GM23248 (cell line): Measurements from ENCODE around the gene LYRM4. TPM values are rescaled to one million over a fixed set of nuclear protein-coding genes. Genes with fewer than 3 reads are reported as not detected.

Experiments used
- DNase-seq: peaks from one replicate; pipeline ENCODE4 v3.0.0-alpha.2; 2015
- H2AFZ ChIP-seq: fragments of 200-600 bp; sonication (generic); 2 replicates; pipeline ENCODE4 v1.6.1; 2016; ENCODE audit warnings: antibody characterized with exemption
- H3F3A ChIP-seq: fragments of 200-600 bp; sonication (generic); 2 replicates; pipeline ENCODE4 v1.6.1; 2016; ENCODE audit warnings: mild to moderate bottlenecking, antibody characterized with exemption, mixed run types; ENCODE audit not compliant: insufficient read depth
- H3K27ac ChIP-seq: fragments of 200-600 bp; sonication (generic); 2 replicates; pipeline ENCODE4 v1.5.1; 2016; ENCODE audit warnings: mild to moderate bottlenecking
- H3K27me3 ChIP-seq: fragments of 200-600 bp; sonication (generic); replicated peaks from 2 replicates; pipeline ENCODE4 v1.6.1; 2016; ENCODE audit warnings: mild to moderate bottlenecking; ENCODE audit not compliant: insufficient read depth
- H3K36me3 ChIP-seq: fragments of 200-600 bp; sonication (generic); 2 replicates; pipeline ENCODE4 v1.6.1; 2016; ENCODE audit warnings: low read depth, mild to moderate bottlenecking
- H3K4me1 ChIP-seq: fragments of 200-600 bp; sonication (generic); 2 replicates; pipeline ENCODE4 v1.6.1; 2016; ENCODE audit warnings: mild to moderate bottlenecking; ENCODE audit not compliant: insufficient read depth
- H3K4me2 ChIP-seq: fragments of 200-600 bp; sonication (generic); one replicate; pipeline ENCODE4 v1.6.1; 2016; ENCODE audit warnings: mild to moderate bottlenecking; ENCODE audit not compliant: unreplicated experiment
- H3K4me3 ChIP-seq: fragments of 200-600 bp; sonication (generic); 2 replicates; pipeline ENCODE4 v1.5.1; 2016; ENCODE audit warnings: mild to moderate bottlenecking
- H3K79me2 ChIP-seq: fragments of 200-600 bp; sonication (generic); 2 replicates; pipeline ENCODE4 v1.6.1; 2016; ENCODE audit warnings: mild to moderate bottlenecking; ENCODE audit not compliant: insufficient read depth
- H3K9ac ChIP-seq: fragments of 200-600 bp; sonication (generic); 2 replicates; pipeline ENCODE4 v1.6.1; 2016; ENCODE audit warnings: mild to moderate bottlenecking
- H3K9me2 ChIP-seq: fragments of 200-600 bp; sonication (generic); 2 replicates; pipeline ENCODE4 v1.6.1; 2016; ENCODE audit warnings: mixed run types, mild to moderate bottlenecking, moderate library complexity; ENCODE audit not compliant: insufficient read depth
- H3K9me3 ChIP-seq: fragments of 200-600 bp; sonication (generic); one replicate; pipeline ENCODE4 v1.6.1; 2017; ENCODE audit warnings: low read depth
- H4K20me1 ChIP-seq: fragments of 200-600 bp; sonication (generic); 2 replicates; pipeline ENCODE4 v1.6.0; 2016; ENCODE audit not compliant: insufficient read depth
- EZH2 ChIP-seq: fragments of 200-600 bp; sonication (generic); IDR thresholded peaks from 2 replicates; pipeline ENCODE4 v1.6.1; 2018; ENCODE audit warnings: antibody characterized with exemption, mild to moderate bottlenecking; ENCODE audit not compliant: insufficient read depth, poor library complexity, severe bottlenecking
- EZH2phosphoT487 ChIP-seq: fragments of 200-600 bp; sonication (generic); IDR thresholded peaks from 2 replicates; pipeline ENCODE4 v1.6.1; 2018; ENCODE audit warnings: antibody characterized with exemption, moderate library complexity, mild to moderate bottlenecking, low read depth; ENCODE audit not compliant: insufficient read depth
- WGBS, 2 experiments: methylation state at CpG; one replicate each; pipeline ENCODE4 v1.1.6; 2015 to 2017; ENCODE audit warnings: low lambda C conversion rate in 2 of 2, low coverage in 1 of 2; ENCODE audit errors: missing lambda C conversion rate in 2 of 2; 5-methylcytosine and 5-hydroxymethylcytosine counted together
- in situ Hi-C: fragments of 300-500 bp; cut with MboI; formaldehyde crosslinking; loops from 2 replicates; pipeline ENCODE4 v1.15.0; 2020
- polyA plus RNA-seq: library from polyadenylated mRNA; unstranded; fragments of >200 nt; fragmentation: Nextera tagmentation; extraction: Ambion mirVana; gene quantifications from 2 replicates; pipeline ENCODE4 v1.2.1, GENCODE V29; 2016
- total RNA-seq: library from RNA; depleted of rRNA; stranded (reverse); fragments of >200 nt; shearing (Covaris generic); gene quantifications from 2 replicates; pipeline ENCODE4 v1.2.3, GENCODE V29; 2014

LYRM4 gene
- total and polyA plus RNA-seq, 2 experiments from 2014 or later, result 27.1 to 28.0 TPM

GRCh38 chr6:5080574-5080973 lies 180.2 kb downstream of the LYRM4 start:
- H3K4me2 ChIP-seq, result no peak overlapping the region
- H3K9ac ChIP-seq, result no peak overlapping the region
- H3K9me3 ChIP-seq, result no peaks in the 10 kb centered on the region
- H4K20me1 ChIP-seq, result no peaks in the 10 kb centered on the region
- H3K36me3 ChIP-seq, result no peaks in the 10 kb centered on the region
- no peak overlapping the region for H3K4me3 ChIP-seq
- no peaks in the 10 kb centered on the region for H3K79me2 ChIP-seq
- no peak overlapping the region for H2AFZ ChIP-seq
- 46 to 53% methylated on average over 3 of the region's 3 CpGs for WGBS, 2 experiments
- no peak for DNase-seq
- H3K4me1 ChIP-seq, result peaks cover 20% of the 10 kb centered on the region
- H3K27ac ChIP-seq, result no peak overlapping the region
- H3F3A ChIP-seq, result peaks cover 16% of the 10 kb centered on the region
- no peaks in the 10 kb centered on the region for H3K9me2 ChIP-seq
- no peaks in the 10 kb centered on the region for H3K27me3 ChIP-seq
- TF ChIP-seq EZH2phosphoT487, result no peak
- no peak for TF ChIP-seq EZH2
- in situ Hi-C loops, result no loop called here

GRCh38 chr6:5079692-5080091 lies 181.1 kb downstream of the LYRM4 start:
- H3K36me3 ChIP-seq, result no peaks in the 10 kb centered on the region
- H3F3A ChIP-seq, result peaks cover 16% of the 10 kb centered on the region
- H3K9me2 ChIP-seq, result no peaks in the 10 kb centered on the region
- no peak overlapping the region for H3K27ac ChIP-seq
- TF ChIP-seq EZH2phosphoT487 (no peak), EZH2 (no peak)
- H3K4me2 ChIP-seq, result no peak overlapping the region
- no peaks in the 10 kb centered on the region for H3K27me3 ChIP-seq
- no peaks in the 10 kb centered on the region for H3K9me3 ChIP-seq
- H3K4me1 ChIP-seq, result peaks cover 20% of the 10 kb centered on the region
- DNase-seq, result no peak
- in situ Hi-C loops, result no loop called here
- WGBS, 2 experiments, result 90 to 92% methylated on average over 2 of the region's 2 CpGs
- no peak overlapping the region for H2AFZ ChIP-seq
- H3K4me3 ChIP-seq, result no peak overlapping the region
- no peaks in the 10 kb centered on the region for H3K79me2 ChIP-seq
- H4K20me1 ChIP-seq, result no peaks in the 10 kb centered on the region
- no peak overlapping the region for H3K9ac ChIP-seq

- Histone ChIP-seq H3K4me3 (no peak overlapping the region), H3K9ac (no peak overlapping the region), H3K9me2 (no peaks in the 10 kb centered on the region), H2AFZ (no peak overlapping the region), H3K4me1 (peaks cover 18% of the 10 kb centered on the region), H3K79me2 (no peaks in the 10 kb centered on the region), H3F3A (peaks cover 9% of the 10 kb centered on the region), H3K36me3 (no peaks in the 10 kb centered on the region), H4K20me1 (no peaks in the 10 kb centered on the region), H3K4me2 (no peak overlapping the region), H3K9me3 (no peaks in the 10 kb centered on the region), H3K27me3 (no peaks in the 10 kb centered on the region), H3K27ac (no peak overlapping the region)
- in situ Hi-C loops, result no loop called here
- DNase-seq, result peak; percentile 23
- WGBS, 2 experiments, result 65 to 69% methylated on average over 5 of the region's 5 CpGs
- TF ChIP-seq EZH2phosphoT487, result no peak
- no peak for TF ChIP-seq EZH2
These were observed 182.6 kb downstream of the LYRM4 start for GRCh38 chr6:5078121-5078669.

- no peaks in the 10 kb centered on the region for H3K27me3 ChIP-seq
- H3K9me3 ChIP-seq, result no peaks in the 10 kb centered on the region
- in situ Hi-C loops, result no loop called here
- no peak overlapping the region for H3K27ac ChIP-seq
- no peak overlapping the region for H2AFZ ChIP-seq
- H3K9me2 ChIP-seq, result no peaks in the 10 kb centered on the region
- 89 to 95% methylated on average over 11 of the region's 11 CpGs for WGBS, 2 experiments
- H3K79me2 ChIP-seq, result no peaks in the 10 kb centered on the region
- H3K36me3 ChIP-seq, result no peaks in the 10 kb centered on the region
- no peak for DNase-seq
- peaks cover under 1% of the 10 kb centered on the region; the same call in 1 of the 2 replicates for H3F3A ChIP-seq
- no peak for TF ChIP-seq EZH2
- no peak for TF ChIP-seq EZH2phosphoT487
- H3K4me1 ChIP-seq, result peaks cover 7% of the 10 kb centered on the region
- H3K4me3 ChIP-seq, result no peak overlapping the region
- no peak overlapping the region for H3K9ac ChIP-seq
- H4K20me1 ChIP-seq, result no peaks in the 10 kb centered on the region
- H3K4me2 ChIP-seq, result no peak overlapping the region
These were observed 183.8 kb downstream of the LYRM4 start for GRCh38 chr6:5076931-5077330.

- in situ Hi-C loops, result no loop called here
- DNase-seq, result no peak
- Histone ChIP-seq H3K9me3 (no peaks in the 10 kb centered on the region), H3K4me1 (no peaks in the 10 kb centered on the region), H3K9ac (no peak overlapping the region), H4K20me1 (no peaks in the 10 kb centered on the region), H3K4me2 (no peak overlapping the region), H3K27me3 (no peaks in the 10 kb centered on the region), H3F3A (no peaks in the 10 kb centered on the region), H3K27ac (no peak overlapping the region), H2AFZ (no peak overlapping the region), H3K4me3 (no peak overlapping the region), H3K36me3 (no peaks in the 10 kb centered on the region), H3K79me2 (no peaks in the 10 kb centered on the region), H3K9me2 (no peaks in the 10 kb centered on the region)
- TF ChIP-seq EZH2phosphoT487 (no peak), EZH2 (no peak)
- 35 to 41% methylated on average over 3 of the region's 3 CpGs for WGBS, 2 experiments
These were observed 186.8 kb downstream of the LYRM4 start for GRCh38 chr6:5073992-5074391.
